ENCODE data around the gene CGREF1.

Gene CGREF1

DNA sequence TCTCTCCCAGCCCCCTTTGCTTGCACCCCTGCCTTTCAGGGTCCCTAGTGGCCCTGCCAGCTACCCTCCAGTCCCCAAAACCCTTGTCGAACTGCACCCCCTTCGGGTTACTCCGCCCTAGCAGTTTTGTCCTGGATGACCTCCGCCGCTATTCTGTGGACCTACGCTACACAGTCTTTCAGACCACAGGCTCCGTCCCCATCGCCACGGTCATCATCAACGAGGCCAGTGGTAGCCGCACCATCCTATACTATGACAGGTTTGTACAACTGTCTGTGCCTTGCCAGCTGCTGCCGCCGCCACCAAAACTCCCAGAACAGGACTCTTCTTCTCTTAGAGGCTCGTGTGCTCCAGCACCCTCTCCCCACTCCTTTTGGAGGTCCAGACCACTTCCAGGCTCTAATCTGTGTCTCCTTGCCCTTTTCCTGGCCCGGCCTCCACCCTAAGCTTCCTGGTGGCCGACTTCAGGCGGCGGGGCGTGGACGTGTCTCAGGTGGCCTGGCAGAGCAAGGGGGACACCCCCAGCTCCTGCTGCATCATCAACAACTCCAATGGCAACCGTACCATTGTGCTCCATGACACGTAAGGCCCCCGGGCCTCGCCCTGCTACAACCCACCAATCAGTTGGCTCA lies 24.5 kb downstream of the CGREF1 start:
- Histone ChIP-seq H3K27me3 (ENCODE audit: control insufficient read depth, low read length) (no peaks in the 10 kb centered on the region), H3K36me3 (ENCODE audit: control insufficient read depth, low read length) (no peaks in the 10 kb centered on the region), H3K4me1 (ENCODE audit: control insufficient read depth, low read length) (peaks cover 11% of the 10 kb centered on the region), H3K27ac (ENCODE audit: low read depth, low read length) (no peak overlapping the region), H3K4me2 (ENCODE audit: low read length) (no peak overlapping the region), H3K9me2 (replicated peaks; ENCODE audit: control insufficient read depth, low read length) (no peaks in the 10 kb centered on the region), H3K9me3 (ENCODE audit: control insufficient read depth, insufficient read depth, low read length) (no peaks in the 10 kb centered on the region), H3K79me2 (ENCODE audit: control insufficient read depth, low read length) (no peaks in the 10 kb centered on the region), H3F3A (ENCODE audit: control insufficient read depth, insufficient read depth) (no peaks in the 10 kb centered on the region), H4K20me1 (ENCODE audit: control insufficient read depth, insufficient read depth, low read depth, low read length) (no peaks in the 10 kb centered on the region), H3K4me3 (ENCODE audit: low read length) (no peak overlapping the region)
- no peak for TF ChIP-seq EZH2phosphoT487 (IDR thresholded peaks at IDR 0.05; ENCODE audit: borderline replicate concordance, low read length)
- TF ChIP-seq, protein P1, sequence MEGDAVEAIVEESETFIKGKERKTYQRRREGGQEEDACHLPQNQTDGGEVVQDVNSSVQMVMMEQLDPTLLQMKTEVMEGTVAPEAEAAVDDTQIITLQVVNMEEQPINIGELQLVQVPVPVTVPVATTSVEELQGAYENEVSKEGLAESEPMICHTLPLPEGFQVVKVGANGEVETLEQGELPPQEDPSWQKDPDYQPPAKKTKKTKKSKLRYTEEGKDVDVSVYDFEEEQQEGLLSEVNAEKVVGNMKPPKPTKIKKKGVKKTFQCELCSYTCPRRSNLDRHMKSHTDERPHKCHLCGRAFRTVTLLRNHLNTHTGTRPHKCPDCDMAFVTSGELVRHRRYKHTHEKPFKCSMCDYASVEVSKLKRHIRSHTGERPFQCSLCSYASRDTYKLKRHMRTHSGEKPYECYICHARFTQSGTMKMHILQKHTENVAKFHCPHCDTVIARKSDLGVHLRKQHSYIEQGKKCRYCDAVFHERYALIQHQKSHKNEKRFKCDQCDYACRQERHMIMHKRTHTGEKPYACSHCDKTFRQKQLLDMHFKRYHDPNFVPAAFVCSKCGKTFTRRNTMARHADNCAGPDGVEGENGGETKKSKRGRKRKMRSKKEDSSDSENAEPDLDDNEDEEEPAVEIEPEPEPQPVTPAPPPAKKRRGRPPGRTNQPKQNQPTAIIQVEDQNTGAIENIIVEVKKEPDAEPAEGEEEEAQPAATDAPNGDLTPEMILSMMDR (IDR thresholded peaks at IDR 0.05; ENCODE audit: low read depth, low read length, poor library complexity, severe bottlenecking) = no peak

DNA sequence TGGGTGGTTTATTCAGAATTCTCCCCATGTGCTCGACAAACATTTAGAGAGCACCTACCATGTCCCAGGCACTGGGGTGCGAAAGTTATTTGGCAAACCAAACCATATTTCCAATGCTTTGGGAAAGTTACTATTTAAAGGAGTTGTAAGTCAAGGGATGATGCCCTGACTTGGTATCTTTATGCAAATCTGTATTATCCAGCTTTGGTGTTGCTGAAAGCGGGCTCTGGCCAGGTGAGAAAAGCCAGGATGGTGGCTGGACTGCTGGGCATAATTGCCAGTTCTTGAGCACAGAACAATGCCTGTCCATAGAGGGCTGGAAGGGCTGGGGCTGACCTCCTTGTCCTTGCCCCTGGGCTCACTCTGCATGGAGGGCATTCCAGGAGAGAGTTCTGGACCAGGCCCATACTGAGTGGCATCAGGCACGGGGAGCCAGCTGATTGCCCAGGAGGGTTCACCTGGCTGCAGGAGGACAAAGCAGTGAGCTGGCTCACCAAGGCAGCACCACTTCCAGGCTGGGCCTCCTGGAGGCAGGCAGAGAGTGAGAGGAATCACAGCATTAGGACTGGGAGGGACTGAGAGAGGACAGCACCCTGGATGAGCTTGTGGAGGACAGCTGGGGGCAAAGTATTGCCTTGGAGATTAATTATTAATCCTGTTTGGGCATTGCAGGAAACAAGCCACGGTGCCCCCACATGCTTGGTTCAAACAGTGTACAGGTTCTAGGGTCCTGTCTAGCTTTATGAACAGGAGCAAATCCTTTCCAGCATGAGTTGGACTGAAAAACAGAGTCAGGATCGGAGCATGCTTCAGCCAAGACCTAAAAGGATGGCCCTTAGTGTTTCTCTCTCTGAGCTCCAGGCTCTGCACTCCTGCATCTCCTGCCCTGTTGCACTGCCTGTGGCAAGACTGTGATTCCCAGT lies 25.2 kb downstream of the CGREF1 start:
- no peaks in the 10 kb centered on the region for H4K20me1 ChIP-seq (ENCODE audit: control insufficient read depth, insufficient read depth, low read depth, low read length)
- no peak overlapping the region for H3K4me3 ChIP-seq (ENCODE audit: low read length)
- H3K4me1 ChIP-seq (ENCODE audit: control insufficient read depth, low read length) = peaks cover 11% of the 10 kb centered on the region
- H3K36me3 ChIP-seq (ENCODE audit: control insufficient read depth, low read length) = no peaks in the 10 kb centered on the region
- TF ChIP-seq EZH2phosphoT487 (IDR thresholded peaks at IDR 0.05; ENCODE audit: borderline replicate concordance, low read length) = no peak
- H3K9me3 ChIP-seq (ENCODE audit: control insufficient read depth, insufficient read depth, low read length) = no peaks in the 10 kb centered on the region
- no peak overlapping the region for H3K27ac ChIP-seq (ENCODE audit: low read depth, low read length)
- no peaks in the 10 kb centered on the region for H3K27me3 ChIP-seq (ENCODE audit: control insufficient read depth, low read length)
- no peaks in the 10 kb centered on the region for H3F3A ChIP-seq (ENCODE audit: control insufficient read depth, insufficient read depth)
- H3K4me2 ChIP-seq (ENCODE audit: low read length) = no peak overlapping the region
- no peaks in the 10 kb centered on the region for H3K79me2 ChIP-seq (ENCODE audit: control insufficient read depth, low read length)
- H3K9me2 ChIP-seq (replicated peaks; ENCODE audit: control insufficient read depth, low read length) = no peaks in the 10 kb centered on the region

DNA sequence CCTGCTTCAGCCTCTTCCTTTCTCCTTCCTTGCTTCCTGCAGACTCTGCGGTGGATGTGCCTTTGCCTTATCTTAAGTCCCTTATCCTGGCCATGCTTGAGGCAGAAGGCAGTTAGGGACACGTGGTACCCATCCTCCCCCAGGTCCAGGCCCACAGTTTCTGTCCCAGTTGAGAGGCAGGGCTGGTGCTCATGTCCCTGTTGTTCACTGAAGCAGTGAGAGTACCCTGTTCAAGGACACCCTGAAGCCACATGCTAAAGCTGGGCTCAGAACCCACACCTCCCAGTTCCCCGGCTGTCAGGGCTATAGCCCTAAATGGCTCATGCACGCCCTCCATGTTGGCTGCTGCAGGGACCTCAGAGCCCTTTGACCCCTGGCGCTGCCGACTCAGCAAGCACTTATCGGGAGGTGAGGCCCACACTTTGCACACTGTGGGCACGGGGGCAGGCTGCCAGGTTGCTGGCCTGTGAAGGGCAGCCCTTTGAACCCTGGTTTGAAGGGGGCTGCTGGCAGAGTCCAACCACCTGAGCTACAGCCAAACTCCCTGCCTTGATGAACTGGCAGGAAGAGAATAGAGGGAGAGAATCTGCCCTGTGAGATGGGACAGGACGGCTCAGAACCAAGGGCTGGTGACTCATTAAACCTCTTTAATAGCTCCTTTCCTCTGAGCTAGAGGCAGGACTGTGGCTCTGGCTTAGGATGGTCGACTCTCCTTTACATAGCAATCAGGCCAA lies 26.1 kb downstream of the CGREF1 start:
- H3K79me2 ChIP-seq (ENCODE audit: control insufficient read depth, low read length) = no peaks in the 10 kb centered on the region
- no peak overlapping the region for H3K27ac ChIP-seq (ENCODE audit: low read depth, low read length)
- H3K4me2 ChIP-seq (ENCODE audit: low read length) = no peak overlapping the region
- H3K36me3 ChIP-seq (ENCODE audit: control insufficient read depth, low read length) = no peaks in the 10 kb centered on the region
- peaks cover 11% of the 10 kb centered on the region for H3K4me1 ChIP-seq (ENCODE audit: control insufficient read depth, low read length)
- H3K4me3 ChIP-seq (ENCODE audit: low read length) = no peak overlapping the region
- H3K27me3 ChIP-seq (ENCODE audit: control insufficient read depth, low read length) = no peaks in the 10 kb centered on the region
- H3K9me3 ChIP-seq (ENCODE audit: control insufficient read depth, insufficient read depth, low read length) = no peaks in the 10 kb centered on the region
- H3K9me2 ChIP-seq (replicated peaks; ENCODE audit: control insufficient read depth, low read length) = no peaks in the 10 kb centered on the region
- TF ChIP-seq EZH2phosphoT487 (IDR thresholded peaks at IDR 0.05; ENCODE audit: borderline replicate concordance, low read length) = no peak
- TF ChIP-seq, protein P1 (IDR thresholded peaks at IDR 0.05; ENCODE audit: low read depth, low read length, poor library complexity, severe bottlenecking) = no peak
- H3F3A ChIP-seq (ENCODE audit: control insufficient read depth, insufficient read depth) = no peaks in the 10 kb centered on the region
- H4K20me1 ChIP-seq (ENCODE audit: control insufficient read depth, insufficient read depth, low read depth, low read length) = no peaks in the 10 kb centered on the region
